Testis (tissue), 2 donors: Measurements from ENCODE around the gene STIM2.

ENCODE experiments used
- CTCF ChIP-seq, 3 experiments: fragments of 450-650 bp in 2 of 3; fragments of 200-600 bp in 1 of 3; sonication (generic) in 1 of 3; IDR thresholded peaks; one replicate each; pipeline ENCODE4 v1.5.1; 2016 to 2019; ENCODE audit warnings: antibody characterized with exemption in 3 of 3, mild to moderate bottlenecking in 2 of 3, moderate library complexity in 1 of 3
- POLR2A ChIP-seq: fragments of 450-650 bp; IDR thresholded peaks from one replicate; pipeline ENCODE4 v1.6.1; 2017; ENCODE audit warnings: antibody characterized with exemption, mild to moderate bottlenecking, moderate library complexity

DNA sequence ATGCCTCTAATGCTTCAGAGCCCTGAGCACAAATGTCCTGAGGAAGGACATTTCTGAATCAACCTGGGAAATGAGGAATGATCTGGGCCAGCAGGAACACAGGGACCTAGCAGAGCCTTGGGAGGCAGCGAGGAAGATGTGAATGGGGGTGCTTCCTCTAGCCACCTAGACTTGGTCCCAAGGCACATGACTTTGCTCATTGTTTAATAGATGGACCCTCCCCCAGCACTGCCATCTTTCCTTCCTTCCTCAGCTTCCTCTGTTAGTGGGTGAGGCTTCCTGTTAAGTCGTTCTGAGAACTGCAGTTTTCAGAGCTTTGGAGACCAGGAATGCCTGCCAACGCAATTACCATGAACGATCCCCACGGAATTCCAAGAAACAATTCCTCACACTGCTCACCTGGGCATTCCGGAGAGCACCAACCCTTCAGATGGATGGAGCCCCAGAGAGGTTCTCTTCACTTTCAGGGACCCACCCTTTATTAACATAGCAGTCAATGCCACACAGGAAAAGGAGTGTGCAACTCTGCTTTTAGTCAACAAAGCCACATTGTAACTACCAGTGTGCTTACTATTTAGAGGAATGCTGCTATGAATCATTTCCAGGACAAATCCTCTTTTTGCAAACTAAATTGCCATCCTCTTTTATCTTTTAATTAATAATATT, 48.5 kb upstream of the STIM2 start:
- TF ChIP-seq CTCF (IDR thresholded peaks at IDR 0.05) (no peak), POLR2A (no peak)
